Measurements from ENCODE around the gene RBM28.

DNA sequence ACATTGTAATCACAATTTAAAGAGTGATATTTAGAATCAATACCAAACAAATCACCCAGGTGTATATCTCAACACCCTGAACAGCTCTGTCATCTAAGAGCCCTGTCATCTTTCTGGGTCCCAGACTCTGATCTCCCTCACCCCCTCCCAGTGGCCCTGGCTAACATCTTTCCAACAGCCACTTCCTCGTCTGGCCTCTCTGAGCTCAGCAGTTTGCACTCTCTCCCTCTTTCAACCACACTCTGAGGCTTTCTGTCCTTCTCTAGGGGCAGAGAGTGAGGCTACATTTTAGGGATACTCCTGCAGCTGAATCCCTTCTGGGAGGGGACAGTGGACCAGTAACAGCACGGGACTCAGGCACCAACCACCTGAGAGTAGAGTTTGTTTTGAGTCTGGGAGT lies 34.9 kb upstream of the RBM28 start:
- no peak for TF ChIP-seq CTCF (IDR thresholded peaks at IDR 0.05)
- no peak for TF ChIP-seq POLR2A (IDR thresholded peaks at IDR 0.05)

Data from lower leg skin (tissue), 3 donors.